Effector CD8-positive, alpha-beta T cell (primary cell): ENCODE measurements around the gene KMO.

Experiments used
- DNase-seq: peaks from one replicate; lab custom pipeline; 2025; lab: John Stamatoyannopoulos, UW

The KMO gene

DNA sequence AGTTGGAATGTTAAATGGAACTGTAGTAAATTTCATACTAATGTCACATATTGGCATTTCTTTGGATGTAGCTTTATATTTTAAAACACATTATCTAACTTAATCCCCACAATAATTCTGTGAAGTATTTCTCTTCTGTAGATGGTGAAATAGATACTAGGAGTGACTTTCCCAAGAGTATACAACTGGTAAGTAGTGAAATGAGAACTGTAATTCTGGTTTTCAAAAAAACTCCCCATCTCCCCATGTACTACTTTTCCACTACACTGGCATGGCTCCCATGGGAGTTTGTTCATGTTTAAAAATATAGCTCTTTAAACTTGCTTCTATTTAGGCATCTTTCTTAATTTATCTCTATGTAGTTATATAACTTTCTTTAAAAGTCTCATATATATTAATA is 97.8 kb downstream of the KMO start:
- DNase-seq = no peak

DNA sequence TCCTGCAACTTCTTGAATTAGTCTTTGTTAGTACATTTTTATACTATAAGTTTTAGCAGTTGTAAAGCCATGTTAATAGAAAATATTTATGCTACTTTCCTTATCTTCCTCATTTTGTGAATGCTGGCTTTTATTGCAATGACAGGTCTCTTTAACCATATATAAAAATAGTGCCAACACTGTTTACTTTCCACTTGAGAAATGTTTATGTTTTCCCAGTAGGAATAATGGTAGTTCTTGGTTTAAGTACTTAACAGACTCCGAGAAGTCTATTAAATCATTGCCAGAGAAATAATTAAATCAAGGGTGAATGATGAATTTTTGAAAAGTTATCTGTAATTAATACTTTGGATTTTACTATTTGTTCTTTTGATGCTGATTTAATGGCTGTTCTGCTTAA is 98.3 kb downstream of the KMO start:
- no peak for DNase-seq

DNA sequence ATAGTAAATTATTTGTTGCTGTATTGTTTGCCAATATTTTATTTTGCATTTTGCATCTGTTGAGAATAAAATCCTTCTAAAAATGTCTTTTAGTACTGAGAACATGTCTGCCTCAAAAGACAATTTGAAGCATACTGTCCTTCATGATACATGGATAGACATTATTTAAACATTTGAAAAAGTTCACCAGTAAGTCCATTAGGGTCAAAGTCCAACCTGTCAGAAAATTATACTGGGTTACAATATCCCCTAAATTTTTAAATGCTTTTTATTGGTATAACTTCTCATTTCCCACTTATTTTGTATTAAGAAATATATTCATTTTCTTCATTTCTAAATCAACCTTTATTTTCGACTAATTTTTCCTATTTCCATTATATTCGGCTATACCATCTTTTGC is 98.7 kb downstream of the KMO start:
- DNase-seq = no peak

DNA sequence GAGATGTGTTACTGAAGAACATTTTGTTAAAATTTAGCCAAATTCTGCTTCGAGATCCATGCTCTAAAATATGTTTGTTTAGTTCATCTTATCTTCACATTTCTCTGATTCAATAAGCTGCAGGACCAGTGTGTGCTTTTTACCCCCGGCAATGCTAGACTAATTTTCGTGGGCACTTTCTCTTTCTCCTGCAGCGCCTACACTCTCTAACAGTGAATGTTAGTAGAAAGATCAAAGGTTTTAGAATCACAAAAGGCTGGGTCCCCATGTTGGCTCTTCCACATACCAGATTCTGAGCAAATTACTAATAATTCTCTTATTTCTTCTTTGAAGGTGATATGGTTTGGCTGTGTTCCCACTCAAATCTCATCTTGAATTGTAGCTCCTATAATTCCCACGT is 99.5 kb downstream of the KMO start:
- DNase-seq = no peak

DNA sequence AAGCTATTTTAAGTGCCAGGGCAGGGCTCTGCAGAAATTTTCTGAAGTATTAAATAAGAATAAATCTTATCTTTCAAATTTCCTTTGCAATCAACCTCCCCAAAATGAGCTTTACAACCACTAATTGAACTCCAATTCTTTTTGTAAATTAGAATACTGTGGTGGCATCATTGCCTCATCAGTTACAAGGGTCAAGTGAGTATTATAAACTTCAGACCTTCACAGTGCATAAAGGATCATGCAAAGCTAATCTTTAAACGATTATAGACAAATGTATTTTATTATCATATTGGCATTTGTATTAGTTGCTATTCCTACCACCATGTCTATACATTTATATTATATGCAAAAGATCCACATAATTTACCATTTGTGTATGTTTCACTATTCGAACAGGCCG is 100.8 kb downstream of the KMO start:
- no peak for DNase-seq

DNA sequence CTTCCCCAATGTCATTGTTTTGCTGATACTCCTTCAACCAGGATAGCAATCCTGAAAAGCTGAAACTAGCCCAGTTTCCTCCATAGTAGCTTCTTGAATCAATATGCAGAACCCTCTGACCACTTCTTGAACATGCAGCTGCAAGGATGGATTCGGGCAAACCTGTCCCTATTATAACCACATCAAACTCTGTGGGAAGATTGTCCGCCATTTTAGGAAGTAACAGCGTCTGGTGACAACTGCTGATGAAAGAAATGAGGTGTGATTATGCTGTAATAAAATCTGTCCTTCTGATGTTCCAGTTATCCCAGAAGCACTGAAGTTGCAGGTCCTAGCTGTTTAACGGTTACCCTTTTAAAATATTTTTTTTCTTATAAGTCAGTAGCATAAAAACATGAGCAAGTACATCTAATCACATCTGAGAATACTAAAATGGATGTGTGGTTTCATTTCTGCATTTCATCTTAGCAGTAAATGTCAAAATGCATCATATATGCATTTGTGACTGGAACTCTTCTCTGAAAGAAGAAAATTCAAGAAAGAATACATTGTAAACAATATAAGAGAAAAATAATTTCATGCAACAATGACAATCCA is 103.5 kb downstream of the KMO start:
- DNase-seq = no peak

DNA sequence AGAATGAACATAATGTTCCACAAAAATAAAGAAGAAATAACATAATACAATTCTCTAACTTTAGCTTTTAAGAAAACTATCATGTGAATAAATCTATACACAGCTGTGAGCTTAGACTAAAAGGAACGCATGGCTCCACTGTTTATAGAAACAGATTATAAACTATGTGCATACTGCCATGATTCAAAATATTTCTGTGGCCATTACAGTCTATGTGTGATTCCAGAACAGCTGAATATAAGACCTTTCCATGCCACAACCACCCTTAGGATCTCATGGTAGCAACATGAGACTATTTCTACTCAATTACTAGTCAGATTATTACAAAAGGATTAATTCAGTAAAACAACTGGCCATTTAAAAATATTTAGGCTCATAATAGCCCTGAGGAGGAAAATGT is 104.1 kb downstream of the KMO start:
- no peak for DNase-seq

DNA sequence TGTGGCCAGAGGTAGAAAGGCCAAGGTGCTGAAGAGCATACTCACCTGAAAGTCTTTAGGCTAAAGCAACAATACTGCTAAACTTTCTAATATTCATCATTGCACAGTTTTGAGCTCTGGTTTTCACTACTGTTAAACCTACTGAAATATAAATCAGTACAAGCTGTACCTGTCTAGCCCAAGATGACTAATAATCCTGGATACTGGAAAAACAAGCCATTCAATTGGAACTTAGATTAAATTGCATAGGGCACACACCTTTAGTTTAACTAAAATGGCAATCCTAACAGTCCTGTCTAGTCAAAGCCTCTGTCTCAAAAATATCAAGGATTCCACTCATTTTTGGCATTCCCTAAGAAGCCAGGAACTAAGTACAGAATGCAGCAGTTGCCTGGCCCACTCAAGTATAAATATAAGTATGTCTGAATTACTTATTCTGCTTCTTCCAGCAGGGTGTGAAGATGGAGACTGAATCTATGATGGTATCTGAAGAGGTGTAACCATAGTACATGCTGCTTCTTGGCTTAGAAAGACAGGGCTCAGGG is 104.9 kb downstream of the KMO start:
- no peak for DNase-seq

DNA sequence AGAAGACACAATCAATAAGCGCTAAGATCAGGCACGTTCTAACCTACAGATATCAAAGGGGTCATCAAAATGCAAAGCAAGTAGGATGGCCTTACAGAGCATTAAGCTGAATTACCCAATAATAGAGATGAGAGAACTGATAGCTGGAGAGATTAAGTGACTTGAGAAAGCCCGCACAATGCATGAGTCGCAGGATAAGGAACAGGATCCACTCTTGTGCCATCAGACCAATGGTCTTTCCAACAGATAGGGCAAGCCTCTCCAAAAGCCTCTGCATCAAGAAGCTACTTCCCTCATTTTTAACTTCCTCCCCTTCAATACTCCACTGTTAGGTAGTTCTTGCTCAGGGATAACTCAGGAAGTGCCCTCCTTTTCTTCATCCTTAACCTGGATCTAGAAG is 105.4 kb downstream of the KMO start:
- DNase-seq = no peak

DNA sequence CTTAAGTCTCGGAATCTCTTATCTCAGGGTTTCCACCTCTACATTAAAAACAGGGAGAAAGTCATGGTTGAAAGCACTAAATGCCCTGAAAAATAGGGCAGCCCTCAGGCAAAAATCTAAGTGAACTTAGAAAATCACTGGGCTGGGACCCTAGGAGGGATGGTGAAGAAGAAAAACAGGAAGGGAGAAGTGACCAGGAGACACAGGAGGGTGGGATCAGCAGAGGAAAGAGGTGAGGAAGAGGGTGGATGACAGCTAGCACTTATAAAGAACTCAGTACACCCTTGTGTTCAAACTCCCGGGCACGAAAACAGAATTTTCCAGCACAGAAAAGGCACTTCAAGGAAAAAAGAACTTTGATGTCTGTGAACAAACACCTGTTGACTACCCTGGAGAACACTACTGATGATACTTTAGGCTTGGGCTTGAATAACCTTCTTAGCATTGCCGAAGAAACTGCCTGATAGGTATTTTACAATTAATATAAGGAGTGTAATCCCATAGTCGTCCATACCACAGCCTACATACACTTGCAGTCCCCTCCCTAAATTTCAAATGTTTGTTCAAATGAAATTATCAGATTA is 106.0 kb downstream of the KMO start:
- DNase-seq = no peak

DNA sequence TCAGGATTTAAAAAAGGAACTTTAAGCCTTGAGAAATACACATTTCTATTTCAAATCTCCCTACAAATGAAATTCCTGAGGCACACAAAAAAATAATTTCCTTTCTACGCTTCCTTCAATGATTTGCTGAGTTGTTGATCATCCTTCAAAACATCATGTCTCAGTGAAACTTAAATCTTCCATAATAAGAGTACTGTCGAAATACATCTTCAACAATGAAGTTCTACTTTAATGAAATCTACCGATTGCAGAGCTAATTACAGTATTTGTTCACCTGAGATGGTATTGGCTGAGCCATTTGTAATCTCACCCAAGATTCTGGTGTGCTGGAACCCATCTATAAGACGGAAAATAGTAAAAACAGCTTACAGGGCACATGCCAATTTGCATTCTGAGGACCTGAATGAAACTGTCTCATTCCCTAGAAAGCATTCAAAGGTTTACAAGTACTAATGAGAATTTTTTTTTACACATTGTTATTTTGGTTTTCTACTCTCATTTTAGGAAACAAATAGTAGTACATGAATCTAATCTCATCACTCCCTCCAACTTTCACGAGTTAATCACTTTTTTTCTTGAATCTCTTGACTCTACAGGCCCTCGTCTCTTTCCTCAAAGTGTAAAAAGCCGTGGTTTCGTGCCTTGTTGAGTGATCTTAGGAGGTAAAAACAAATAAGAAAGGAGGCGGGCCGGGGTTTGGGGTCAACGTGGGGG is 106.9 kb downstream of the KMO start:
- no peak for DNase-seq

DNA sequence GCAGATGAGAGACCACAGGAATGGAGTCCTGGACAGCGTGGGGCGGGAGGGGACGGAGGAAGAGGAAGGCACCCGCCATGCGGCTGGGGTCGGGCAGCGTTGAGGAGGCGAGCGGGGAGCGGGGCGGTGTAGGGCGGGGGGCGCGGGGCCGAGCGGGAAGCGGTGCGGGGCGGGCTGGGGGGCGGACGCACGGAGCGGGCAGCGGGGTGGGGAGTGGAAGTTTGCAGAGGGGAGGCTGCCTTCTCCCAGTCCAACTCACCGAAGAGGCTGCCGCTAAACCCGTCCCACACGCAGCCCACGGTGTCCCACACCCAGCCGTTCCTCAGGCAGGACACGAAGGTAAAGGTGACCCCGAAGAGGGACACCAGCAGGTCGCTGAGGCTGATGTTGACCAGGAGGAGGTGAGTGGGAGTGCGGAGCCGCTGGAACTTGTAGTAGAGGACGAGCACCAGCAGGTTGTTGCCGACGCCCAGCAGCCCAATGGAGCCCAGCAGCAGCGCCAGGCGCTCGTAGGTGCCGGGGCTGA is 107.5 kb downstream of the KMO start:
- DNase-seq = no peak

DNA sequence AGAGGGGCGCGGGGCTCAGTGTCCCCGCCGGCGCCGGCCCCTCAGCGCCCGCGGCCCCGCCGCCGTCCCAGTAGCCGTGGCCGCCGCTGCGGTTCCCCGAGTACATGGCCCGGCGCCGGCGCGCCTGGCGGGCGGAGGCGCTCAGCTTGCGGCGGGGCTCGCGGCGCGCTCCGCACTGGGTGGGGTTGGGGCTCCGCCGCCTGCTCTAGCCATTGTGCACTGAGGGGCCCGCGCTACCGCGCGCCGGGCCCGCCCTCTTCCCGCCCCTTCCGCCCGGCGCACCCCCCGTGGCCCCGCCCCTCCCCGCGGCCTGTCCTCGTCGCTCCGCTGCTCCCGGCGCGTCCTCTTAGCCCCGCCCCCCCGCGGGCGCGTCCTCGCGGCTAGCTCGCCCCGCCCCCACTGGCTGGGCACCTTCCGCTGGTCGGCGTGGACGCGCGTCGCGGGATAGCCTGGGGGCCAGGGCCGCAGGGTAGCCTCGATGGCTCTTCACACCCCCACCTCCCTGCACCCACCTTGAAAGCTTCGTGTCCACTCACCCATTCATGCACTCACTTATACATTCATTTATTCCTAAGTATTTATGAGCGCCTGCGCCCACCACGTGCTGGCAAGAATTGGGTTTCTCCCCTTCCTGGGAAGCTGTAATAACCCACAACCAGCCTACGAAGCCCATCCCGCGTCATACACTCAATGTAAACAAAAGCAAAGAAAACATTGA is 108.1 kb downstream of the KMO start, which contains the start of the genes CHML and OPN3:
Gene CHML, minus strand, starts transcription at position 221 of the 718 bp plus-strand sequence. CDS start 4,603 bp downstream, outside the sequence.
Gene OPN3, minus strand, starts transcription at position 221 of the 718 bp plus-strand sequence. Its CDS starts 115 bp downstream, at position 106.
- peak; percentile 86 for DNase-seq

DNA sequence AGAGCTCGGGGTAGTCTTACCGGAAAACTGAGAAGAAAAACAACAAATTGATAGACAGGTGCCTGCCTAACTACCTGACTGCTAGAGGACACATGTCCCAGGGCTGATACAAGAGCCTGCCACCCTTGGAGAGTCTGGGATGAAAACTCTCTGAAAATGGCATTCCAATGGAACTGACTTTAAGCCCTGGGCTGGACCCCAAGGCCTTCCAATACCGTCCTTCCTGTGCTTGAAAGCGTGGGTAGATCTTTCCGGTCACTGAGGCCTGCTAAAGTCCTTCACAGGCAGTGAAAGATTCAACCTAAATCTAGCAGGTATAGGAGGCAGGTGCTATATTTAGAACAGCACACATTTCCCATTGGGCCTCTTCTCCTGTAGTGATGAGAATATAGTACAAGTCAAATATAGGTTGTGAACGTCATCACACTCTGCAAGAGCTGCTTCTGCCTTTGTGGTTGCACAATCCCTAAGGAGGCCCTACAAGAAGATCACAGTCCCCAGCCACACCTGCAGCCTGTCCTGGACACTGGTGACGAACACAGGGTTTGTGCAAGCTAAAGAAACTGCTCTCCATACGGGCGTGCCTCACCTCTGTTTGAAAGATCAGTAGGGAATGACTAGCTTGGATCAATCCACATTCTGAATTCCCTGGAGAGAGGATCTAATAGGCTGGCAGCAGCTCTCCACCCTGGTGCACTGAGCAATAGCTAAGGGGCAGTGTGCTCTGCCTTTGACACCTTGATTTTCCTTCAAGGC is 108.9 kb downstream of the KMO start:
- DNase-seq = no peak

DNA sequence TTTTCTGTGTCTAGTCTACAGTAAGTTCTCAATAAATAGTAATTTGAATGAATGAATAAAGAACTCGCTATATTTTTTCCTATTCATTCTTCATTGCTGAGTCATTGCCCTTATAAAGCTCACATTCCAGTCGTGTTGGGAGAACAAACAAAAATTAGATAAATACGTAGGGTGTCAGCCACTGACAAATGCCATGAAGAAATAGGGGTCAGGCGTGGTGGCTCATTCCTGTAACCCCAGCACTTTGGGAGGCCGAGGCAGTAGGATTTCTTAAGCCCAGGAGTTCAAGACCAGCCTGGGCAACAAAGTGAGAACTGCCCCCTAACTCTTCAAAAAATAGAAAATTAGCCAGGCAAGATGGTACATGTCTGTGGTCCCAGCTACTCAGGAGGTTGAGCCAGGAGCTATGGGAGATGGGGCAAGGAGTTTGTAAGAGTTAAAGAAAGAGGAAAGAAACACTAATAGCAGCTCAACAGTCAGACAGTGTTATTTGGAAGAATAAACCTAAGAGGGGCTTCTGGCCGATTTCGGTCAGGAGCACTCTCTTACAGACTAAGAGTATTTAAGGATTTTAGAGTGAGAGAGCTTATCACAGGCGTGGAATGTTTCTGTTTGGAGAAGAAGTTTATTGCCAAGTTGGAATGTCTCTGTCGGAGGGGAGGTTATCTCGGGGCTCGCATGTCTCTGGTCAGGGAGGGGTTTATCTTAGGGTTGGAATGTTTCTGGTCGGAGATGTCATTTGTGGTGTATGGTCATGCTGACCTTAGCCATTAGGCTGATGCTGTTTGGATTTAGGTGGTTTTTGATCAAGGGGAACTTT is 109.8 kb downstream of the KMO start:
- no peak for DNase-seq

DNA sequence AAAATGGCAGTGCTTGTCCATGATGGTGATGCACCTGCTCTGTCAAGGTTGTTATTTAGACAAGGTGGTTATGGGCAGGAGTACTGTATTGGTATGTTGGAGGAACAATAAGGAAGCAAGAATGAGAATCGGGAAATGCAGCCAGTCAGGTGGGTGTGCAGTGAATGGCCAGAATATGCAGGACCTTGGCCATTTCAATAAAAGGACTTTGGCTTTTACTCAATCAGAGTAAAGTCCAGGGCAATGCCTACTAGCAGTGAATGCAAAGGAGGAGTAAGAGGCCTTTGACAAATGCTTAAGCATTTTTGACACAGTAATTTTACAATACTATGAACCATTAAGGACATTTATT is 110.4 kb downstream of the KMO start:
- DNase-seq = no peak

DNA sequence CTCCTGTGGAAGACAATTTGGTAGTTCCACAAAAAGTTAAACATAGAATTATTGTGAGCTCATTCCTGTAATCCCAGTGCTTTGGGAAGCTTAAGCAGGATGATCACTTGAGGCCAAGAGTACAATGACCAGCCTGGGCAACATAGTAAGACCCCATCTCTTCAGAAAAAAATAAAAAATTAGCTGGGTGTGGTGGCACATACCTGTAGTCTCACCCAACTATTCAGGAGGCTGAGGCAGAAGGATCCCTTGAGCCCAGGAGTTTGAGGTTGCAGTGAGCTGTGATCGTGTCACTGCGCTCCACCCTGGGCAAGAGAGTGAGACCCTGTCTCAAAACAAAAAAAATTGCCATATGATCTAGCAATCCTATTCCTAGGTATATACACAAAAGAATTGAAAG is 112.1 kb downstream of the KMO start:
- DNase-seq = no peak

DNA sequence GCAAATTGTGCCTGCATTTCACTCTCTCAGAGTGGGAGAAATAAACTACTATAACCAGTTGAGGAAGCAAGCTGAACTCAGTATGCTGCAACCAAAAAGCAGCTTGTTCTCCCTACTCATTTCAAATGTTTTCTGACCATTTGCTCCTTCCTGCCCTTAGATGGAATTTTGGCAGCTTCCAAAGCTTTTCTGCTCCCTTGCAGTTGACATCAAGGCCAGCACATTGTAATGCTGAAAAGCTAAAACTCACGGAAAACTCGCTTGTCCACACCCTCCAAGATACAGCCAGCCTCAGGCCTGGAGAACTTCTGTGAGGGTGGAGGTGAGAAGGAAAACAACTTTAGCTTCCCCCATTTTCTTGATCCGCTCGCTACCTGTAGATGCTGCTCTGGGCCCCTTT is 113.0 kb downstream of the KMO start:
- DNase-seq = no peak
